H1 (cell line): ENCODE measurements around the gene CCDC92B. TPM values are rescaled to one million over a fixed set of nuclear protein-coding genes. Genes with fewer than 3 reads are reported as not detected.

ENCODE experiments used
- CTCF ChIA-PET: fragments of 300-600 bp; sonication (Branson Sonifier 250); formaldehyde crosslinking; loops from one replicate; lab custom pipeline; 2021; ENCODE audit not compliant: partially characterized antibody; lab: Charles Lee
- POLR2A ChIA-PET: fragments of 300-600 bp; sonication (Branson Sonifier 250); formaldehyde crosslinking; loops from one replicate; lab custom pipeline; 2021; ENCODE audit warnings: inconsistent platforms; ENCODE audit not compliant: partially characterized antibody; lab: Charles Lee
- DNase-seq, 2 experiments: peaks; one replicate each; pipeline versions ENCODE4 v3.0.0 to v3.0.0-alpha.2; 2010 to 2022; ENCODE audit warnings: low spot score in 2 of 2, low read depth in 1 of 2, mixed read lengths in 1 of 2
- FAIRE-seq: peaks from 2 replicates; lab custom pipeline; 2011; peaks lifted over from hg19 to GRCh38; lab: Jason Lieb, UNC
- H2AFZ ChIP-seq: 2 replicates; pipeline ENCODE4 v1.8.1; 2012; ENCODE audit warnings: low read length, inconsistent platforms
- H2AK5ac ChIP-seq: 2 replicates; pipeline ENCODE4 v1.6.1; 2013; ENCODE audit warnings: low read depth, low read length
- H2BK120ac ChIP-seq: replicated peaks from 2 replicates; pipeline ENCODE3; 2013; ENCODE audit warnings: low read depth, low read length, inconsistent platforms
- H2BK12ac ChIP-seq: 2 replicates; pipeline ENCODE4 v1.6.1; 2013; ENCODE audit warnings: low read depth, low read length
- H2BK15ac ChIP-seq: 2 replicates; pipeline ENCODE4 v1.6.1; 2013; ENCODE audit warnings: low read length
- H2BK20ac ChIP-seq: 2 replicates; pipeline ENCODE4 v1.6.1; 2013; ENCODE audit warnings: low read length
- H2BK5ac ChIP-seq: 2 replicates; pipeline ENCODE4 v1.6.1; 2013; ENCODE audit warnings: low read depth, low read length
- H3K14ac ChIP-seq: 2 replicates; pipeline ENCODE4 v1.6.1; 2013; ENCODE audit warnings: inconsistent platforms; ENCODE audit not compliant: insufficient read length
- H3K18ac ChIP-seq: 2 replicates; pipeline ENCODE4 v1.6.1; 2013; ENCODE audit warnings: low read length; ENCODE audit errors: extremely low read depth
- H3K23ac ChIP-seq: 2 replicates; pipeline ENCODE4 v1.6.1; 2013; ENCODE audit warnings: inconsistent platforms; ENCODE audit not compliant: insufficient read length
- H3K23me2 ChIP-seq: 2 replicates; pipeline ENCODE4 v1.6.1; 2013; ENCODE audit warnings: low read depth, low read length
- H3K27ac ChIP-seq: 2 replicates; pipeline ENCODE4 v1.6.1; 2011; ENCODE audit warnings: low read depth, low read length, inconsistent platforms
- H3K27me3 ChIP-seq, 4 experiments: replicated peaks in 1 of 4; 1 replicate in 1 of 4; 2 replicates in 3 of 4; pipeline versions ENCODE4 v1.6.1 to v1.8.1; 2011 to 2013; ENCODE audit warnings: low read length in 3 of 4, mild to moderate bottlenecking in 3 of 4, inconsistent platforms in 2 of 4, mixed read lengths in 2 of 4, moderate library complexity in 1 of 4; ENCODE audit not compliant: control insufficient read depth in 3 of 4, insufficient read depth in 3 of 4; ENCODE audit errors: extremely low read depth in 1 of 4
- H3K36me3 ChIP-seq, 4 experiments: 2 replicates each; pipeline versions ENCODE4 v1.6.1 to v1.8.1; 2011 to 2013; ENCODE audit warnings: mild to moderate bottlenecking in 4 of 4, low read length in 3 of 4, moderate library complexity in 2 of 4, control low read depth in 1 of 4, inconsistent platforms in 1 of 4; ENCODE audit not compliant: insufficient read depth in 4 of 4, control insufficient read depth in 2 of 4
- H3K4ac ChIP-seq: replicated peaks from 2 replicates; pipeline ENCODE3; 2013; ENCODE audit warnings: low read length, low read depth, mixed read lengths, inconsistent platforms; ENCODE audit not compliant: insufficient read length
- H3K4me1 ChIP-seq, 4 experiments: replicated peaks in 1 of 4; 1 replicate in 1 of 4; 2 replicates in 3 of 4; pipeline versions ENCODE4 v1.6.1 to v1.8.1; 2011 to 2013; ENCODE audit warnings: low read length in 3 of 4, inconsistent platforms in 2 of 4, mixed read lengths in 1 of 4; ENCODE audit not compliant: insufficient read depth in 4 of 4, control insufficient read depth in 3 of 4
- H3K4me2 ChIP-seq, 2 experiments: 2 replicates each; pipeline versions ENCODE4 v1.6.1 to v1.8.1; 2011 to 2013; ENCODE audit warnings: low read depth in 2 of 2, low read length in 2 of 2, control low read depth in 1 of 2, inconsistent platforms in 1 of 2, mild to moderate bottlenecking in 1 of 2; ENCODE audit not compliant: insufficient read depth in 1 of 2
- H3K4me3 ChIP-seq, 4 experiments: fragments of 200-600, 300-600 bp in 1 of 4; sonication (generic), shearing (Covaris generic), sonication (Bioruptor Twin) in 1 of 4; 2 replicates each; pipeline versions ENCODE4 v1.5.1 to v1.8.1; 2011 to 2016; ENCODE audit warnings: low read length in 4 of 4, low read depth in 3 of 4, control low read depth in 2 of 4, inconsistent platforms in 2 of 4, mild to moderate bottlenecking in 2 of 4, mixed read lengths in 1 of 4, moderate library complexity in 1 of 4; ENCODE audit not compliant: insufficient read depth in 2 of 4; ENCODE audit errors: extremely low read depth in 1 of 4
- H3K56ac ChIP-seq: replicated peaks from 2 replicates; pipeline ENCODE3; 2013; ENCODE audit warnings: low read depth, mild to moderate bottlenecking, mixed read lengths, low read length, inconsistent platforms; ENCODE audit not compliant: insufficient read length
- H3K79me1 ChIP-seq: 2 replicates; pipeline ENCODE4 v1.6.1; 2013; ENCODE audit warnings: low read depth, low read length, control low read depth
- H3K79me2 ChIP-seq, 2 experiments: 2 replicates each; pipeline versions ENCODE4 v1.6.1 to v1.8.1; 2012 to 2013; ENCODE audit warnings: low read length in 2 of 2, mild to moderate bottlenecking in 2 of 2, inconsistent platforms in 1 of 2; ENCODE audit not compliant: insufficient read depth in 2 of 2, control insufficient read depth in 1 of 2
- H3K9ac ChIP-seq, 4 experiments: replicated peaks in 1 of 4; 1 replicate in 1 of 4; 2 replicates in 3 of 4; pipeline versions ENCODE4 v1.6.1 to v1.8.1; 2011 to 2013; ENCODE audit warnings: low read depth in 3 of 4, low read length in 3 of 4, control low read depth in 2 of 4, mild to moderate bottlenecking in 2 of 4, moderate library complexity in 2 of 4, inconsistent platforms in 1 of 4; ENCODE audit errors: extremely low read depth in 1 of 4
- H3K9me3 ChIP-seq, 2 experiments: 2 replicates each; pipeline versions ENCODE4 v1.6.1 to v1.8.1; 2012 to 2013; ENCODE audit warnings: mild to moderate bottlenecking in 2 of 2, moderate library complexity in 2 of 2, control low read depth in 1 of 2, inconsistent platforms in 1 of 2, low read depth in 1 of 2, low read length in 1 of 2, mixed read lengths in 1 of 2; ENCODE audit not compliant: insufficient read depth in 2 of 2
- H4K20me1 ChIP-seq, 2 experiments: replicated peaks in 1 of 2; 2 replicates each; pipeline versions ENCODE3 to v1.8.1; 2011 to 2013; ENCODE audit warnings: inconsistent platforms in 2 of 2, low read length in 2 of 2, mild to moderate bottlenecking in 1 of 2; ENCODE audit not compliant: insufficient read depth in 2 of 2, control insufficient read depth in 1 of 2
- H4K5ac ChIP-seq: 2 replicates; pipeline ENCODE4 v1.6.1; 2013; ENCODE audit warnings: low read length, low read depth, mixed read lengths, inconsistent platforms; ENCODE audit not compliant: insufficient read length
- H4K8ac ChIP-seq: 2 replicates; pipeline ENCODE4 v1.8.0; 2013; ENCODE audit warnings: mild to moderate bottlenecking, moderate library complexity, low read length, inconsistent platforms; ENCODE audit not compliant: insufficient read depth; ENCODE audit errors: extremely low read depth
- H4K91ac ChIP-seq: replicated peaks from 2 replicates; pipeline ENCODE3; 2013; ENCODE audit warnings: low read length, mixed read lengths, inconsistent platforms; ENCODE audit not compliant: insufficient read length
- EP300 ChIP-seq, 2 experiments: IDR thresholded peaks; 1 replicate in 1 of 2; 2 replicates in 1 of 2; pipeline ENCODE4 v1.6.1; 2011 to 2012; ENCODE audit warnings: low read depth in 2 of 2, low read length in 2 of 2, mild to moderate bottlenecking in 2 of 2, borderline replicate concordance in 1 of 2, inconsistent platforms in 1 of 2, moderate library complexity in 1 of 2
- SP2 ChIP-seq: IDR thresholded peaks from 2 replicates; pipeline ENCODE4 v1.6.1; 2012; ENCODE audit warnings: mild to moderate bottlenecking, low read length, inconsistent platforms
- TCF12 ChIP-seq: IDR thresholded peaks from 2 replicates; pipeline ENCODE4 v1.6.1; 2011; ENCODE audit warnings: low read depth, mild to moderate bottlenecking, low read length
- WGBS, 2 experiments: shearing (Covaris generic) in 1 of 2; methylation state at CpG; one replicate each; pipeline versions ENCODE4 v1.1.6 to v1.1.7; 2013 to 2015; ENCODE audit warnings: low lambda C conversion rate in 2 of 2, mixed read lengths in 2 of 2, inconsistent platforms in 1 of 2, low coverage in 1 of 2, missing lambda C conversion rate in 1 of 2; ENCODE audit not compliant: insufficient replicate concordance in 2 of 2, insufficient coverage in 1 of 2, insufficient read length in 1 of 2; ENCODE audit errors: extremely low coverage in 1 of 2, missing lambda C conversion rate in 1 of 2; 5-methylcytosine and 5-hydroxymethylcytosine counted together
- polyA plus RNA-seq, 7 experiments: library from polyadenylated mRNA; depleted of rRNA in 3 of 7; stranded (reverse) in 5 of 7; unstranded in 2 of 7; fragments of >200 nt in 5 of 7; fragments of 200-250 nt in 2 of 7; gene quantifications; 1 replicate in 5 of 7; 2 replicates in 1 of 7; 4 replicates in 1 of 7; pipeline versions ENCODE4 v1.2.1 to v1.2.3, GENCODE V29; 2011 to 2013; ENCODE audit warnings: missing spikeins in 2 of 7, mixed read lengths in 2 of 7
- total RNA-seq: library from RNA; stranded (reverse); fragmentation: NEBNext Ultra II Directional; extraction: Animal tissue kit (Norgen Biotek cat#: 25700); gene quantifications from 2 replicates; pipeline ENCODE4 v1.2.1, GENCODE V29; 2021
- TF ChIP-seq, protein P1 (sequence below): IDR thresholded peaks from 2 replicates; pipeline ENCODE4 v1.6.1; 2012; ENCODE audit warnings: low read length, inconsistent platforms
- TF ChIP-seq, protein P2 (sequence below): IDR thresholded peaks from 2 replicates; pipeline ENCODE4 v1.6.1; 2011; ENCODE audit warnings: low read length, improper control_type of control experiment
- TF ChIP-seq, protein P3 (sequence below): IDR thresholded peaks from 2 replicates; pipeline ENCODE4 v1.6.1; 2012; ENCODE audit warnings: inconsistent platforms

The CCDC92B gene
- total and polyA plus RNA-seq, 2 of the 8 experiments (the other 6 are each of a cell fraction or from before 2014, with no cell fraction given), result 5.5 to 12.1 TPM

DNA sequence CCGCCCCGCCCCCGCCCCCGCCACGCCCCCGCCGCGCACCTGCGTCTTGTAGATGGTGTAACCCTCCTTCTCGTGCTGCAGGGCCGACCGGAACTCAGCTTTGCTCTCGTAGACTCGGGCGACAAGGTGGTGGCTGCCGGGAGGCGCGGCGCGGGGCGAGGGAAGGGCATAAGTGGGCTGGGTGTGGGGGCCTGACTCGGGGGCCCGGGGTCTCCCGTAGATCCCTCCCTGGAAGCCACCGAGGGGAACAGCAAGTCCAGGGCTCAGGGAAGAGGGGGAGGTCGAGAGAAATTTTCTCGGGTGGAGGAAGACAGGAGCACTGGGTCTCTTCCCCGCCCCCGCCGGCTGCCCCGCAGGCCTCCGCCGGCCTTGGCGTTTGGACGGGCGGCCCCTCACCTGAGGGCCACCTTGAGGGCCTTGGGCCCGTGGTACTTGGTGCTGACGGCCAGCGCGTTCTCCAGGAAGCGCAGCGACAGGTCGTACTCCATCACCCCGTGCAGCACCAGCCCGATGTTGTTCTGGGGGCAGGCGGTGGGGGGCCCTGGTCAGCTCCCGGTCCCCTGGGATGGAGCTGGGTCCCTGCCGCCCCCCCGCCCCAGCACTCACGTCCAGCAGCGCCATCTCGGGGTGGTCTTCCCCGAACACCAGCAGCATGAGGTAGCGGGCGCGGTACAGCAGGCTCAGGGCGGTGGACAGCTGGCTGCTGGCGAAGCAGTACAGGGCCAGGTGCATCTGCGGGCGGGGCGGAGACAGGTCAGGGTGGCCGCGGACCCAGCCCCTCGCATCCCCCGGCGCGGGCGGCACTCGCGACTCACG lies 57.3 kb downstream of the CCDC92B start:
- H3K56ac ChIP-seq, result no peak overlapping the region
- H3K79me1 ChIP-seq, result no peaks in the 10 kb centered on the region; the same call in 1 of the 2 replicates
- no peaks in the 10 kb centered on the region for H3K23me2 ChIP-seq
- no peaks in the 10 kb centered on the region for H3K27me3 ChIP-seq
- H2BK120ac ChIP-seq, result no peak overlapping the region
- no peak overlapping the region for H3K4ac ChIP-seq
- peaks cover 0 to 53% (median 5%) of the 10 kb centered on the region in 4 experiments; a peak in 5 of 8 replicates for H3K36me3 ChIP-seq
- FAIRE-seq (no peak), DNase-seq (no peak)
- H2BK20ac ChIP-seq, result no peak overlapping the region
- H2AFZ ChIP-seq, result no peak overlapping the region
- H2BK5ac ChIP-seq, result no peak overlapping the region
- POLR2A ChIA-PET, result interaction anchor here (0.8 to 1.4 kb wide), 3 partner anchors 14 to 85 kb away, joined by 3 read pairs; no protein-coding TSS in a partner anchor
- no peak overlapping the region for H3K27ac ChIP-seq
- H4K20me1 ChIP-seq, result peaks cover 0 to 7% of the 10 kb centered on the region in 2 experiments
- H4K8ac ChIP-seq, result no peak overlapping the region
- no peak overlapping the region for H3K4me2 ChIP-seq
- H3K18ac ChIP-seq, result no peak overlapping the region
- no peak overlapping the region for H3K4me3 ChIP-seq
- H2BK15ac ChIP-seq, result no peak overlapping the region
- no peak overlapping the region for H2AK5ac ChIP-seq
- no peak overlapping the region for H3K14ac ChIP-seq
- peaks cover 0 to 7% (median 0%) of the 10 kb centered on the region in 4 experiments; a peak in 2 of 7 replicates for H3K4me1 ChIP-seq
- H3K9me3 ChIP-seq, result no peaks in the 10 kb centered on the region
- CTCF ChIA-PET, result interaction anchor here (0.5 to 2.9 kb wide), 4 partner anchors 17 to 310 kb away, joined by 3 to 11 read pairs (median 3); no protein-coding TSS in a partner anchor
- H2BK12ac ChIP-seq, result no peak overlapping the region
- H3K9ac ChIP-seq, result no peak overlapping the region
- H4K91ac ChIP-seq, result no peak overlapping the region
- no peaks in the 10 kb centered on the region for H3K79me2 ChIP-seq
- 95% methylated on average over 26 of the region's 71 CpGs; no CpG with 5 or more reads in 1 of the 2 experiments for WGBS, 2 experiments
- no peak overlapping the region for H4K5ac ChIP-seq
- H3K23ac ChIP-seq, result no peak overlapping the region
- no peak for TF ChIP-seq SP2
- TF ChIP-seq, protein P1, sequence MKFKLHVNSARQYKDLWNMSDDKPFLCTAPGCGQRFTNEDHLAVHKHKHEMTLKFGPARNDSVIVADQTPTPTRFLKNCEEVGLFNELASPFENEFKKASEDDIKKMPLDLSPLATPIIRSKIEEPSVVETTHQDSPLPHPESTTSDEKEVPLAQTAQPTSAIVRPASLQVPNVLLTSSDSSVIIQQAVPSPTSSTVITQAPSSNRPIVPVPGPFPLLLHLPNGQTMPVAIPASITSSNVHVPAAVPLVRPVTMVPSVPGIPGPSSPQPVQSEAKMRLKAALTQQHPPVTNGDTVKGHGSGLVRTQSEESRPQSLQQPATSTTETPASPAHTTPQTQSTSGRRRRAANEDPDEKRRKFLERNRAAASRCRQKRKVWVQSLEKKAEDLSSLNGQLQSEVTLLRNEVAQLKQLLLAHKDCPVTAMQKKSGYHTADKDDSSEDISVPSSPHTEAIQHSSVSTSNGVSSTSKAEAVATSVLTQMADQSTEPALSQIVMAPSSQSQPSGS, result no peak
- no peak for TF ChIP-seq EP300 (IDR thresholded peaks at IDR 0.05; ENCODE audit: borderline replicate concordance in 1 of 2, low read depth in 2 of 2, low read length in 2 of 2)
- TF ChIP-seq TCF12, result no peak
- TF ChIP-seq, protein P2, sequence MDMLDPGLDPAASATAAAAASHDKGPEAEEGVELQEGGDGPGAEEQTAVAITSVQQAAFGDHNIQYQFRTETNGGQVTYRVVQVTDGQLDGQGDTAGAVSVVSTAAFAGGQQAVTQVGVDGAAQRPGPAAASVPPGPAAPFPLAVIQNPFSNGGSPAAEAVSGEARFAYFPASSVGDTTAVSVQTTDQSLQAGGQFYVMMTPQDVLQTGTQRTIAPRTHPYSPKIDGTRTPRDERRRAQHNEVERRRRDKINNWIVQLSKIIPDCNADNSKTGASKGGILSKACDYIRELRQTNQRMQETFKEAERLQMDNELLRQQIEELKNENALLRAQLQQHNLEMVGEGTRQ, result no peak
- TF ChIP-seq, protein P3, sequence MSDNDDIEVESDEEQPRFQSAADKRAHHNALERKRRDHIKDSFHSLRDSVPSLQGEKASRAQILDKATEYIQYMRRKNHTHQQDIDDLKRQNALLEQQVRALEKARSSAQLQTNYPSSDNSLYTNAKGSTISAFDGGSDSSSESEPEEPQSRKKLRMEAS, result no peak
